ENCODE results near the gene CPB2. TPM values are rescaled to one million over a fixed set of nuclear protein-coding genes. Genes with fewer than 3 reads are reported as not detected.

Gene CPB2
- total and polyA plus RNA-seq, 2 of the 8 experiments (the other 6 are each of a cell fraction or from before 2014, with no cell fraction given) = not detected

DNA sequence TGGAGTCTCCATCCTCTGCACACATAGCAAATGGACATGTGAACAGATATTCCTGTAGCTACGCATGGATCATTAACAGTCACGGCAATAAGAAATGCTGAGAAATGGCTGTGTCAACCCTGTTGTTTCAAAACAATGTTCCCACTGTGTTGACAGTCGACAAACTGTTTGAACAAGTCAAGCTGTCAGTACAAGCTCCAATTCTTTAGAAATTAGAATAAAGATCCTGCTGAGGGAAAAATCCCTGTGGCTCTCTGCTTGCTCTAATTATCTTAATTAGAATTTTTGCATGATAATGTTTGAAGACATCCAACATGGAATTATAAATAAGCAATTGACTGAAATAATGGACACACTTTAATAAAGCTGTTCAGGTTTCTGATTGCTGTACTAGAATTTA, 37.9 kb upstream of the CPB2 start (continued):
- TF ChIP-seq, protein P1, sequence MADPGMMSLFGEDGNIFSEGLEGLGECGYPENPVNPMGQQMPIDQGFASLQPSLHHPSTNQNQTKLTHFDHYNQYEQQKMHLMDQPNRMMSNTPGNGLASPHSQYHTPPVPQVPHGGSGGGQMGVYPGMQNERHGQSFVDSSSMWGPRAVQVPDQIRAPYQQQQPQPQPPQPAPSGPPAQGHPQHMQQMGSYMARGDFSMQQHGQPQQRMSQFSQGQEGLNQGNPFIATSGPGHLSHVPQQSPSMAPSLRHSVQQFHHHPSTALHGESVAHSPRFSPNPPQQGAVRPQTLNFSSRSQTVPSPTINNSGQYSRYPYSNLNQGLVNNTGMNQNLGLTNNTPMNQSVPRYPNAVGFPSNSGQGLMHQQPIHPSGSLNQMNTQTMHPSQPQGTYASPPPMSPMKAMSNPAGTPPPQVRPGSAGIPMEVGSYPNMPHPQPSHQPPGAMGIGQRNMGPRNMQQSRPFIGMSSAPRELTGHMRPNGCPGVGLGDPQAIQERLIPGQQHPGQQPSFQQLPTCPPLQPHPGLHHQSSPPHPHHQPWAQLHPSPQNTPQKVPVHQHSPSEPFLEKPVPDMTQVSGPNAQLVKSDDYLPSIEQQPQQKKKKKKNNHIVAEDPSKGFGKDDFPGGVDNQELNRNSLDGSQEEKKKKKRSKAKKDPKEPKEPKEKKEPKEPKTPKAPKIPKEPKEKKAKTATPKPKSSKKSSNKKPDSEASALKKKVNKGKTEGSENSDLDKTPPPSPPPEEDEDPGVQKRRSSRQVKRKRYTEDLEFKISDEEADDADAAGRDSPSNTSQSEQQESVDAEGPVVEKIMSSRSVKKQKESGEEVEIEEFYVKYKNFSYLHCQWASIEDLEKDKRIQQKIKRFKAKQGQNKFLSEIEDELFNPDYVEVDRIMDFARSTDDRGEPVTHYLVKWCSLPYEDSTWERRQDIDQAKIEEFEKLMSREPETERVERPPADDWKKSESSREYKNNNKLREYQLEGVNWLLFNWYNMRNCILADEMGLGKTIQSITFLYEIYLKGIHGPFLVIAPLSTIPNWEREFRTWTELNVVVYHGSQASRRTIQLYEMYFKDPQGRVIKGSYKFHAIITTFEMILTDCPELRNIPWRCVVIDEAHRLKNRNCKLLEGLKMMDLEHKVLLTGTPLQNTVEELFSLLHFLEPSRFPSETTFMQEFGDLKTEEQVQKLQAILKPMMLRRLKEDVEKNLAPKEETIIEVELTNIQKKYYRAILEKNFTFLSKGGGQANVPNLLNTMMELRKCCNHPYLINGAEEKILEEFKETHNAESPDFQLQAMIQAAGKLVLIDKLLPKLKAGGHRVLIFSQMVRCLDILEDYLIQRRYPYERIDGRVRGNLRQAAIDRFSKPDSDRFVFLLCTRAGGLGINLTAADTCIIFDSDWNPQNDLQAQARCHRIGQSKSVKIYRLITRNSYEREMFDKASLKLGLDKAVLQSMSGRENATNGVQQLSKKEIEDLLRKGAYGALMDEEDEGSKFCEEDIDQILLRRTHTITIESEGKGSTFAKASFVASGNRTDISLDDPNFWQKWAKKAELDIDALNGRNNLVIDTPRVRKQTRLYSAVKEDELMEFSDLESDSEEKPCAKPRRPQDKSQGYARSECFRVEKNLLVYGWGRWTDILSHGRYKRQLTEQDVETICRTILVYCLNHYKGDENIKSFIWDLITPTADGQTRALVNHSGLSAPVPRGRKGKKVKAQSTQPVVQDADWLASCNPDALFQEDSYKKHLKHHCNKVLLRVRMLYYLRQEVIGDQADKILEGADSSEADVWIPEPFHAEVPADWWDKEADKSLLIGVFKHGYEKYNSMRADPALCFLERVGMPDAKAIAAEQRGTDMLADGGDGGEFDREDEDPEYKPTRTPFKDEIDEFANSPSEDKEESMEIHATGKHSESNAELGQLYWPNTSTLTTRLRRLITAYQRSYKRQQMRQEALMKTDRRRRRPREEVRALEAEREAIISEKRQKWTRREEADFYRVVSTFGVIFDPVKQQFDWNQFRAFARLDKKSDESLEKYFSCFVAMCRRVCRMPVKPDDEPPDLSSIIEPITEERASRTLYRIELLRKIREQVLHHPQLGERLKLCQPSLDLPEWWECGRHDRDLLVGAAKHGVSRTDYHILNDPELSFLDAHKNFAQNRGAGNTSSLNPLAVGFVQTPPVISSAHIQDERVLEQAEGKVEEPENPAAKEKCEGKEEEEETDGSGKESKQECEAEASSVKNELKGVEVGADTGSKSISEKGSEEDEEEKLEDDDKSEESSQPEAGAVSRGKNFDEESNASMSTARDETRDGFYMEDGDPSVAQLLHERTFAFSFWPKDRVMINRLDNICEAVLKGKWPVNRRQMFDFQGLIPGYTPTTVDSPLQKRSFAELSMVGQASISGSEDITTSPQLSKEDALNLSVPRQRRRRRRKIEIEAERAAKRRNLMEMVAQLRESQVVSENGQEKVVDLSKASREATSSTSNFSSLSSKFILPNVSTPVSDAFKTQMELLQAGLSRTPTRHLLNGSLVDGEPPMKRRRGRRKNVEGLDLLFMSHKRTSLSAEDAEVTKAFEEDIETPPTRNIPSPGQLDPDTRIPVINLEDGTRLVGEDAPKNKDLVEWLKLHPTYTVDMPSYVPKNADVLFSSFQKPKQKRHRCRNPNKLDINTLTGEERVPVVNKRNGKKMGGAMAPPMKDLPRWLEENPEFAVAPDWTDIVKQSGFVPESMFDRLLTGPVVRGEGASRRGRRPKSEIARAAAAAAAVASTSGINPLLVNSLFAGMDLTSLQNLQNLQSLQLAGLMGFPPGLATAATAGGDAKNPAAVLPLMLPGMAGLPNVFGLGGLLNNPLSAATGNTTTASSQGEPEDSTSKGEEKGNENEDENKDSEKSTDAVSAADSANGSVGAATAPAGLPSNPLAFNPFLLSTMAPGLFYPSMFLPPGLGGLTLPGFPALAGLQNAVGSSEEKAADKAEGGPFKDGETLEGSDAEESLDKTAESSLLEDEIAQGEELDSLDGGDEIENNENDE (IDR thresholded peaks at IDR 0.05; ENCODE audit: insufficient replicate concordance, low read length) = no peak
- no peak for TF ChIP-seq TAF7 (optimal IDR thresholded peaks at IDR 0.05; ENCODE audit: borderline replicate concordance, low read depth, low read length)
- TF ChIP-seq SIN3A (conservative IDR thresholded peaks at IDR 0.05 in 1 of 2, IDR thresholded peaks at IDR 0.05 in 1 of 2; ENCODE audit: low read depth in 1 of 2, low read length in 2 of 2) = no peak

Data from H1 (cell line).